Measurements from ENCODE around the gene CDKAL1.

GRCh38 chr6:20841806-20842205, 307.5 kb downstream of the CDKAL1 start:
- TF ChIP-seq, protein P1, sequence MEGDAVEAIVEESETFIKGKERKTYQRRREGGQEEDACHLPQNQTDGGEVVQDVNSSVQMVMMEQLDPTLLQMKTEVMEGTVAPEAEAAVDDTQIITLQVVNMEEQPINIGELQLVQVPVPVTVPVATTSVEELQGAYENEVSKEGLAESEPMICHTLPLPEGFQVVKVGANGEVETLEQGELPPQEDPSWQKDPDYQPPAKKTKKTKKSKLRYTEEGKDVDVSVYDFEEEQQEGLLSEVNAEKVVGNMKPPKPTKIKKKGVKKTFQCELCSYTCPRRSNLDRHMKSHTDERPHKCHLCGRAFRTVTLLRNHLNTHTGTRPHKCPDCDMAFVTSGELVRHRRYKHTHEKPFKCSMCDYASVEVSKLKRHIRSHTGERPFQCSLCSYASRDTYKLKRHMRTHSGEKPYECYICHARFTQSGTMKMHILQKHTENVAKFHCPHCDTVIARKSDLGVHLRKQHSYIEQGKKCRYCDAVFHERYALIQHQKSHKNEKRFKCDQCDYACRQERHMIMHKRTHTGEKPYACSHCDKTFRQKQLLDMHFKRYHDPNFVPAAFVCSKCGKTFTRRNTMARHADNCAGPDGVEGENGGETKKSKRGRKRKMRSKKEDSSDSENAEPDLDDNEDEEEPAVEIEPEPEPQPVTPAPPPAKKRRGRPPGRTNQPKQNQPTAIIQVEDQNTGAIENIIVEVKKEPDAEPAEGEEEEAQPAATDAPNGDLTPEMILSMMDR (IDR thresholded peaks at IDR 0.05 in 8 of 11, conservative IDR thresholded peaks at IDR 0.05 in 3 of 11) = no peak
- no peak for TF ChIP-seq POLR2AphosphoS5 (IDR thresholded peaks at IDR 0.05)

Measured in spleen (tissue), 7 donors.